ENCODE results near the gene CCSER1. TPM values are rescaled to one million over a fixed set of nuclear protein-coding genes. Genes with fewer than 3 reads are reported as not detected.

The CCSER1 gene
- total and polyA plus RNA-seq, 2 experiments from 2014 or later = not detected

DNA sequence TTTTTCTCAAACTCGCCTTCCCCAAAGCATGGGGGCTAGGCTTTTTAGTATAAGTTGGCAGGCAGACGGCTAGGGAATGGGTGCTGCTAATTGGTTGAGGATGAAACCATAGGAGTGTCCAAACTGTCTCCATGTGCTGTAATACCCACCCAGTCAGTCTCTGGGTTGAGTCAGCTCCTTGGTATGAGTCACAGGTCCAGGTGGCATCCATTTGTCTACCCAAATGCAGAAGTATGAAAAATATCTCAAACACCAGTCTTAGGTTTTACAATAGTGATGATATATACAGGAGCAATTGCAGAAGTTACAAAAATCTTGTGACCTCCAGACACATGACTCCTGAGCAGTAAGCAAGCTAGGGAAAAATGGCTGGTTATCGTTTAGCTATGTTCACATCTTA is 27.4 kb upstream of the CCSER1 start:
- TF ChIP-seq EZH2 (IDR thresholded peaks at IDR 0.05; ENCODE audit: insufficient read depth, poor library complexity, severe bottlenecking) = no peak
- TF ChIP-seq EZH2phosphoT487 (IDR thresholded peaks at IDR 0.05; ENCODE audit: insufficient read depth, low read depth) = no peak
- WGBS, 2 experiments (ENCODE audit: low coverage in 1 of 2, low lambda C conversion rate in 2 of 2, missing lambda C conversion rate in 2 of 2) = 16 to 27% methylated on average over 3 of the region's 3 CpGs
- Histone ChIP-seq H3K4me3 (no peak overlapping the region), H2AFZ (no peak overlapping the region), H3F3A (ENCODE audit: insufficient read depth) (no peaks in the 10 kb centered on the region), H3K27me3 (replicated peaks; ENCODE audit: insufficient read depth) (no peaks in the 10 kb centered on the region), H3K36me3 (ENCODE audit: low read depth) (no peaks in the 10 kb centered on the region), H3K27ac (no peak overlapping the region), H3K4me2 (ENCODE audit: unreplicated experiment) (no peak overlapping the region), H3K9ac (no peak overlapping the region), H3K9me2 (ENCODE audit: insufficient read depth) (no peaks in the 10 kb centered on the region), H3K79me2 (ENCODE audit: insufficient read depth) (no peaks in the 10 kb centered on the region), H3K4me1 (ENCODE audit: insufficient read depth) (no peaks in the 10 kb centered on the region), H3K9me3 (ENCODE audit: low read depth) (no peaks in the 10 kb centered on the region), H4K20me1 (ENCODE audit: insufficient read depth) (no peaks in the 10 kb centered on the region)
- in situ Hi-C loops (cut with MboI) = no loop called here
- peak; percentile 8 for DNase-seq

DNA sequence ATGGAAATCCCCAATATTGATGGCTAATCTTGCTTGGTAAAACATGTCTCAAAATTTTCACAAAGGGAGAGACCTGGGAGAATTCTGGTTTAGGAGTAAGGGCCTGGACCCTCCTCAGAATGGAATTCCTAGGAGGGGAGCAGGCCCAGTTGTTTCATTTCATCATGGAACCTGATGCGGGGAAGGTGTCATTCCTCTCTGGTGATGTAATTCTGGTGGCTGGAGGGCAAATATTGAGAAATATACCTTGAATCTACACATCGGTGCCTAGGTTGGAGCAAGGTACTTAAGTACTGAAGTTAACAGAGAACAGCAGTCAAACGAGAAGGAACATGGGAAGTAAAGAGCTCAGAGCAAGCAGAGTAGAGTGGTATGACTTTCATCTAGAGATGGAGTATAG is 23.2 kb upstream of the CCSER1 start:
- no peaks in the 10 kb centered on the region for H3K79me2 ChIP-seq (ENCODE audit: insufficient read depth)
- no peak overlapping the region for H3K4me2 ChIP-seq (ENCODE audit: unreplicated experiment)
- H3F3A ChIP-seq (ENCODE audit: insufficient read depth) = no peaks in the 10 kb centered on the region
- H3K27ac ChIP-seq = no peak overlapping the region
- H3K36me3 ChIP-seq (ENCODE audit: low read depth) = no peaks in the 10 kb centered on the region
- no peak overlapping the region for H2AFZ ChIP-seq
- H3K9ac ChIP-seq = no peak overlapping the region
- no peaks in the 10 kb centered on the region for H3K4me1 ChIP-seq (ENCODE audit: insufficient read depth)
- TF ChIP-seq EZH2 (IDR thresholded peaks at IDR 0.05; ENCODE audit: insufficient read depth, poor library complexity, severe bottlenecking) (no peak), EZH2phosphoT487 (IDR thresholded peaks at IDR 0.05; ENCODE audit: insufficient read depth, low read depth) (no peak)
- H3K4me3 ChIP-seq = no peak overlapping the region
- no peaks in the 10 kb centered on the region for H4K20me1 ChIP-seq (ENCODE audit: insufficient read depth)
- in situ Hi-C loops (cut with MboI) = no loop called here
- H3K9me2 ChIP-seq (ENCODE audit: insufficient read depth) = no peaks in the 10 kb centered on the region
- no peaks in the 10 kb centered on the region for H3K9me3 ChIP-seq (ENCODE audit: low read depth)
- no peaks in the 10 kb centered on the region for H3K27me3 ChIP-seq (replicated peaks; ENCODE audit: insufficient read depth)
- 42 to 48% methylated on average over 3 of the region's 3 CpGs for WGBS, 2 experiments (ENCODE audit: low coverage in 1 of 2, low lambda C conversion rate in 2 of 2, missing lambda C conversion rate in 2 of 2)
- DNase-seq = no peak

- Histone ChIP-seq H3K9ac (no peak overlapping the region), H3K4me2 (ENCODE audit: unreplicated experiment) (no peak overlapping the region), H3K4me1 (ENCODE audit: insufficient read depth) (no peaks in the 10 kb centered on the region), H3F3A (ENCODE audit: insufficient read depth) (no peaks in the 10 kb centered on the region), H3K9me3 (ENCODE audit: low read depth) (no peaks in the 10 kb centered on the region), H3K27ac (no peak overlapping the region), H4K20me1 (ENCODE audit: insufficient read depth) (no peaks in the 10 kb centered on the region), H2AFZ (no peak overlapping the region), H3K36me3 (ENCODE audit: low read depth) (no peaks in the 10 kb centered on the region), H3K79me2 (ENCODE audit: insufficient read depth) (no peaks in the 10 kb centered on the region), H3K9me2 (ENCODE audit: insufficient read depth) (no peaks in the 10 kb centered on the region), H3K27me3 (replicated peaks; ENCODE audit: insufficient read depth) (no peaks in the 10 kb centered on the region), H3K4me3 (no peak overlapping the region)
- 2 to 4% methylated on average over 2 of the region's 2 CpGs for whole genome bisulfite sequencing, 2 experiments (ENCODE audit: low coverage in 1 of 2, low lambda C conversion rate in 2 of 2, missing lambda C conversion rate in 2 of 2)
- DNase-seq = no peak
- in situ Hi-C loops (cut with MboI) = no loop called here
- no peak for TF ChIP-seq EZH2 (IDR thresholded peaks at IDR 0.05; ENCODE audit: insufficient read depth, poor library complexity, severe bottlenecking)
- TF ChIP-seq EZH2phosphoT487 (IDR thresholded peaks at IDR 0.05; ENCODE audit: insufficient read depth, low read depth) = no peak
These were observed 21.9 kb upstream of the CCSER1 start for GRCh38 chr4:90105274-90105673.

GRCh38 chr4:90112715-90113114 is 14.5 kb upstream of the CCSER1 start:
- no peaks in the 10 kb centered on the region for H3K4me1 ChIP-seq (ENCODE audit: insufficient read depth)
- H3K79me2 ChIP-seq (ENCODE audit: insufficient read depth) = no peaks in the 10 kb centered on the region
- H3K9me2 ChIP-seq (ENCODE audit: insufficient read depth) = no peaks in the 10 kb centered on the region
- in situ Hi-C loops (cut with MboI) = no loop called here
- H3K27ac ChIP-seq = no peak overlapping the region
- TF ChIP-seq EZH2 (IDR thresholded peaks at IDR 0.05; ENCODE audit: insufficient read depth, poor library complexity, severe bottlenecking) (no peak), EZH2phosphoT487 (IDR thresholded peaks at IDR 0.05; ENCODE audit: insufficient read depth, low read depth) (no peak)
- H3F3A ChIP-seq (ENCODE audit: insufficient read depth) = no peaks in the 10 kb centered on the region
- H3K9me3 ChIP-seq (ENCODE audit: low read depth) = no peaks in the 10 kb centered on the region
- H4K20me1 ChIP-seq (ENCODE audit: insufficient read depth) = no peaks in the 10 kb centered on the region
- H2AFZ ChIP-seq = no peak overlapping the region
- 29 to 40% methylated on average over 2 of the region's 2 CpGs for WGBS, 2 experiments (ENCODE audit: low coverage in 1 of 2, low lambda C conversion rate in 2 of 2, missing lambda C conversion rate in 2 of 2)
- no peak overlapping the region for H3K4me2 ChIP-seq (ENCODE audit: unreplicated experiment)
- H3K36me3 ChIP-seq (ENCODE audit: low read depth) = no peaks in the 10 kb centered on the region
- no peaks in the 10 kb centered on the region for H3K27me3 ChIP-seq (replicated peaks; ENCODE audit: insufficient read depth)
- H3K9ac ChIP-seq = no peak overlapping the region
- no peak overlapping the region for H3K4me3 ChIP-seq
- no peak for DNase-seq

DNA sequence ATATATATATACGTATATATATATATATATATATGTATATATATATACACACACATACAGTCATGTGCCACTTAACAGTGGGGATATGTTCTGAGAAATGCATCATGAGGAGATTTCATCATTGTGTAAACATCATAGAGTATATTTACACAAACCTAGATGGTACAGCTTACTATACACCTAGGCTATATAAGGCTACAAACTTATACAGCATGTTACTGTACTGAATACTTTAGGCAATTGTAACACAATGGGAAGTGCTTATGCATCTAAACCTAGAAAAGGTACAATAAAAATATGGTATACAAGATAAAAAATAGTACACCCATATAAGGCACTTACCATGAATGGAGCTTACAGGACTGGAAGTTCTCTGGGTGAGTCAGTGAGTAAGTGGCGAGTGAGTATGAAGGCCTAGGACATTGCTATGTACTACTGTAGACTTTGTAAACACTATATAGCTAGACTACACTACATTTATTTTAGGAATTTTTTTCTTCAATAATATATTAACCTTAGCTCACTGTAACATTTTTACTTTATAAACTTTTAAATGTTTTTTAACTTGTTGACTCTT is 13.2 kb upstream of the CCSER1 start:
- in situ Hi-C loops (cut with MboI) = no loop called here
- H3K9me2 ChIP-seq (ENCODE audit: insufficient read depth) = no peaks in the 10 kb centered on the region
- no peaks in the 10 kb centered on the region for H3K79me2 ChIP-seq (ENCODE audit: insufficient read depth)
- H3K9ac ChIP-seq = no peak overlapping the region
- TF ChIP-seq EZH2phosphoT487 (IDR thresholded peaks at IDR 0.05; ENCODE audit: insufficient read depth, low read depth) = no peak
- no peak for TF ChIP-seq EZH2 (IDR thresholded peaks at IDR 0.05; ENCODE audit: insufficient read depth, poor library complexity, severe bottlenecking)
- H3K4me2 ChIP-seq (ENCODE audit: unreplicated experiment) = no peak overlapping the region
- no peaks in the 10 kb centered on the region for H3K36me3 ChIP-seq (ENCODE audit: low read depth)
- H3F3A ChIP-seq (ENCODE audit: insufficient read depth) = no peaks in the 10 kb centered on the region
- H3K9me3 ChIP-seq (ENCODE audit: low read depth) = no peaks in the 10 kb centered on the region
- no peaks in the 10 kb centered on the region for H3K4me1 ChIP-seq (ENCODE audit: insufficient read depth)
- H3K4me3 ChIP-seq = no peak overlapping the region
- DNase-seq = no peak
- H2AFZ ChIP-seq = no peak overlapping the region
- no peak overlapping the region for H3K27ac ChIP-seq
- H3K27me3 ChIP-seq (replicated peaks; ENCODE audit: insufficient read depth) = no peaks in the 10 kb centered on the region
- 38 to 40% methylated on average over 1 to 2 of the region's 2 CpGs for WGBS, 2 experiments (ENCODE audit: low coverage in 1 of 2, low lambda C conversion rate in 2 of 2, missing lambda C conversion rate in 2 of 2)
- no peaks in the 10 kb centered on the region for H4K20me1 ChIP-seq (ENCODE audit: insufficient read depth)

Measured in GM23248 (cell line).